PC-3 (cell line): ENCODE measurements around the gene INHBE.

Experiments used
- CTCF ChIP-seq: fragments of 300-600 bp; sonication (generic); conservative IDR thresholded peaks from 2 replicates; pipeline ENCODE4 v1.5.1; 2017; ENCODE audit warnings: antibody characterized with exemption, low read depth, mild to moderate bottlenecking, low read length
- EZH2phosphoT487 ChIP-seq: fragments of 300-600 bp; sonication (generic); IDR thresholded peaks from 2 replicates; pipeline ENCODE4 v1.6.1; 2018; ENCODE audit warnings: mild to moderate bottlenecking, antibody characterized with exemption, low read length, borderline replicate concordance

DNA sequence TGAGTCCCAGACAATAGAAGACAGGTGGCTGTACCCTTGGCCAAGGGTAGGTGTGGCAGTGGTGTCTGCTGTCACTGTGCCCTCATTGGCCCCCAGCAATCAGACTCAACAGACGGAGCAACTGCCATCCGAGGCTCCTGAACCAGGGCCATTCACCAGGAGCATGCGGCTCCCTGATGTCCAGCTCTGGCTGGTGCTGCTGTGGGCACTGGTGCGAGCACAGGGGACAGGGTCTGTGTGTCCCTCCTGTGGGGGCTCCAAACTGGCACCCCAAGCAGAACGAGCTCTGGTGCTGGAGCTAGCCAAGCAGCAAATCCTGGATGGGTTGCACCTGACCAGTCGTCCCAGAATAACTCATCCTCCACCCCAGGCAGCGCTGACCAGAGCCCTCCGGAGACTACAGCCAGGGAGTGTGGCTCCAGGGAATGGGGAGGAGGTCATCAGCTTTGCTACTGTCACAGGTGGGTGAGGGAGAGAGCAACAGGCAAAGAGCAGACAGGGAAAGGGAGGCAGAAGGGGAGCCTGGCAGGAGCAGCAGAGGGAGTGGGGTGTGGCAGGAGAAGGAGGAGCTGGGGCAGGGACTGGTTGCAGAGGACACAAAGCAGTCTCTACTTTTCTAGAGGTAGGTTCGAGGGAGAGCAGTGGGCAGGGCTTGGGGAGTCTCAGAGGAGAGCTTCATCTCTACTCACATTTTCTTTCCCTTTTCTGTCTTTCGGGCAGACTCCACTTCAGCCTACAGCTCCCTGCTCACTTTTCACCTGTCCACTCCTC is 452 bp downstream of the INHBE start:
- TF ChIP-seq CTCF (no peak), EZH2phosphoT487 (no peak)
